ENCODE data around the gene LOXL4.
A peak's percentile ranks its signal among the peaks of the same experiment; 100 is the strongest.

The LOXL4 gene

GRCh38 chr10:98265403-98266378 is 2.3 kb downstream of the LOXL4 start:
- TF ChIP-seq, protein P1, sequence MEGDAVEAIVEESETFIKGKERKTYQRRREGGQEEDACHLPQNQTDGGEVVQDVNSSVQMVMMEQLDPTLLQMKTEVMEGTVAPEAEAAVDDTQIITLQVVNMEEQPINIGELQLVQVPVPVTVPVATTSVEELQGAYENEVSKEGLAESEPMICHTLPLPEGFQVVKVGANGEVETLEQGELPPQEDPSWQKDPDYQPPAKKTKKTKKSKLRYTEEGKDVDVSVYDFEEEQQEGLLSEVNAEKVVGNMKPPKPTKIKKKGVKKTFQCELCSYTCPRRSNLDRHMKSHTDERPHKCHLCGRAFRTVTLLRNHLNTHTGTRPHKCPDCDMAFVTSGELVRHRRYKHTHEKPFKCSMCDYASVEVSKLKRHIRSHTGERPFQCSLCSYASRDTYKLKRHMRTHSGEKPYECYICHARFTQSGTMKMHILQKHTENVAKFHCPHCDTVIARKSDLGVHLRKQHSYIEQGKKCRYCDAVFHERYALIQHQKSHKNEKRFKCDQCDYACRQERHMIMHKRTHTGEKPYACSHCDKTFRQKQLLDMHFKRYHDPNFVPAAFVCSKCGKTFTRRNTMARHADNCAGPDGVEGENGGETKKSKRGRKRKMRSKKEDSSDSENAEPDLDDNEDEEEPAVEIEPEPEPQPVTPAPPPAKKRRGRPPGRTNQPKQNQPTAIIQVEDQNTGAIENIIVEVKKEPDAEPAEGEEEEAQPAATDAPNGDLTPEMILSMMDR (conservative IDR thresholded peaks at IDR 0.05; ENCODE audit: low read depth, low read length) = no peak
- H3K4me3 ChIP-seq (ENCODE audit: low read depth, low read length) = no peak overlapping the region
- DNase-seq (ENCODE audit: low read depth) = no peak

DNA sequence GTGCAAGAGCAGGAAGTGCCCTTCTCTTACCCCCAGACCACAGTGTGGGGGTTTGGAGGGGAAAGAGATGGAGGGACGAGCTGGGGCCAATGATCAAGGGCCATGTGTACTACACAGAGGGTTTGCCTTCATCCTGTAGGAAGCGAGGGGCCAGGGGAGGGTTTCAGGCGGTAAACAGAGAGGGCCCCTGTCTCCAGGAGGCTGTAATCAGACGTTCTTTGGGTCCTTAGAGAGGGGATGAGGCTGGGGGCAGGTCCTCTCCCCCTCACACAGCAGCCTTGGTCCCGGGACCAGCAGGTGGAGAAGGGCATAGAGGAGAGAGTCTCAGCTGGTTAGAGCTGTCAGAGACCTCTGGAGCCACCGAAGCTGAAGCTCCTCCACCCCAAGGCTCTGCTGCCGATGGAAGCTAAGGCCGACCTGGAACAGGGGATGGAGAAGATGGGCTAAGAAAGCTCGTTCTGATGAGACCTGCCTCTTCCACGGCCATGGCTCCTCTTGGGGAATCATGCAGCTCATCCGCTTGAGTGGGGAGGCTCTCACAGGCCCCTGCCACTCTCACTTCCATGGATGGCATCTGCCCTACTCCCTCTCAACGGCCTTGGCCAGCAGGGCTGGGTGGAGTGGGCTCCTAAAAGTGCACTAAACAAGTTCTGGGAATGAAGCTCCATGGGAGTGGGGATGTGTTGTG is 3.5 kb downstream of the LOXL4 start:
- no peak for DNase-seq (ENCODE audit: low read depth)
- TF ChIP-seq, protein P1 (conservative IDR thresholded peaks at IDR 0.05; ENCODE audit: low read depth, low read length) = no peak
- no peak overlapping the region for H3K4me3 ChIP-seq (ENCODE audit: low read depth, low read length)

DNA sequence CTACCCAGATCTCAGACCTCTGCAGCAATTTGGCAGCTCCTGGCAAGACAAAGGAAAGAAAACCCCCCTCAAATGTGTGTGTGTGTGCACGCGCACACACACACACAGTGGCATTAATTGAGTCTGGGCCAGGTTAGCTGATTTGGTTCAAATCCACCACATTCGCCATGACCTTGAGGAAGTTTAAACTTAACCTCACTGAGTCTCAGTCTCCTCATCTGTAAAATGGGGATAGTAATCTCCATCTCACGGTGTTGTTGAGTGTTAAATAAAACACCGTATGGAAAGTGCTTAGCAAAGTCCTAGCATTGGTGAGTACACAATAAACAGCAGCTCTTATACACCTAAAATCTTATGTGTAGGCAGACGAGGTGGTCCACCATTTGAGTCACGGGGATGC is 4.9 kb downstream of the LOXL4 start:
- DNase-seq (ENCODE audit: low read depth) = no peak
- TF ChIP-seq, protein P1 (conservative IDR thresholded peaks at IDR 0.05; ENCODE audit: low read depth, low read length) = no peak
- H3K4me3 ChIP-seq (ENCODE audit: low read depth, low read length) = no peak overlapping the region

DNA sequence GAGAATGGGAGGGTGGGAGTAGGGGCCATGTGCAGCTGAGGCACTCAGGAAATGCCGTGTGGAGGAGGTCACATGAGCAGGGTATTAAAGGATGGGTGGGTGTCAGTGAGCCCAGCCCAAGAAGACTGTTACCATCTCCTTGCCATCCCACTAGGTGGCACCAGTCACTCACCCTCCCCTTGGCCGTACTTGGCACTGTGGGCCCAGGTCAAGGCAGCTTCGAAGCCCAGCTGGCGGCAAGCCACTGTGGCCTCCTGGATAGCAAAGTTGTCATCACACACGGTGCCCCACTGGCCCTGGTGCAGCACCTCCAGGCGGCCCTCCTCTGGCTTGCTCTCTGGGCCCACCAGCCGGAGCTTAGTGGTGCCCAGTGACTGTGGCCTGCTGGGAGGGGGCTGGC is 5.4 kb downstream of the LOXL4 start:
- TF ChIP-seq, protein P1 (conservative IDR thresholded peaks at IDR 0.05; ENCODE audit: low read depth, low read length) = peak; percentile 66
- peak; percentile 63 for DNase-seq (ENCODE audit: low read depth)
- no peak overlapping the region for H3K4me3 ChIP-seq (ENCODE audit: low read depth, low read length)

- DNase-seq (ENCODE audit: low read depth) = no peak
- no peak overlapping the region for H3K4me3 ChIP-seq (ENCODE audit: low read depth, low read length)
- TF ChIP-seq, protein P1 (conservative IDR thresholded peaks at IDR 0.05; ENCODE audit: low read depth, low read length) = no peak
Measured at GRCh38 chr10:98261436-98262277, 6.3 kb downstream of the LOXL4 start.

DNA sequence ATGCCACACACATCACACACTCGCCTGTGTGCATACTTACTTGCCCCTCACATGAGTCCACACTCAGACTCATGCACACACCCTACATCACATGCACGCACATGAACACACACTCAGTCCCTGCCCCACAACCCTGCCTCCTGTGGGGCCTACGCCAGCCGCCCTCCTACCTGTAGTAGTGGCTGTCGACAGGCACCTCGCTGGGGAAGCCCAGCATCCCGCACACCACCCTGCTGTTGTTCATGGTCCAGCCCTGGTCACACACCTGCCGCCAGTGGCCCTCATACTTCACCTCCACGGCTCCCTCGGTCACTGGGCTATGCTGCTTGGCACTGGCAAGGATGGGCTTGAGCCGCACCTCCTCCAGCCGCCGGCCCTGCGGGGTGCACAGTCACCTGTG is 7.2 kb downstream of the LOXL4 start:
- DNase-seq (ENCODE audit: low read depth) = no peak
- TF ChIP-seq, protein P1 (conservative IDR thresholded peaks at IDR 0.05; ENCODE audit: low read depth, low read length) = no peak

More for the DNA sequence above, 7.2 kb downstream of the LOXL4 start:
- no peak overlapping the region for H3K4me3 ChIP-seq (ENCODE audit: low read depth, low read length)

All from choroid plexus epithelial cell (primary cell).